Esophagus (tissue), 2 donors: ENCODE data around the gene SLC24A2. TPM values are rescaled to one million over a fixed set of nuclear protein-coding genes. Genes with fewer than 3 reads are reported as not detected.

Experiments
- H3K27ac ChIP-seq, 2 donors: one replicate each; pipeline ENCODE4 v1.5.1; 2013; ENCODE audit warnings: low read depth in 2 of 2, mild to moderate bottlenecking in 2 of 2, inconsistent platforms in 1 of 2, low read length in 1 of 2, moderate library complexity in 1 of 2
- H3K27me3 ChIP-seq, 2 donors: one replicate each; pipeline ENCODE4 v1.6.1; 2013; ENCODE audit warnings: low read length in 2 of 2, control low read depth in 1 of 2, mild to moderate bottlenecking in 1 of 2; ENCODE audit not compliant: insufficient read depth in 2 of 2, control insufficient read depth in 1 of 2
- H3K36me3 ChIP-seq, 2 donors: one replicate each; pipeline ENCODE4 v1.6.1; 2013; ENCODE audit warnings: low read length in 1 of 2; ENCODE audit not compliant: control insufficient read depth in 2 of 2, insufficient read depth in 2 of 2
- H3K4me1 ChIP-seq, 2 donors: one replicate each; pipeline ENCODE4 v1.6.1; 2013; ENCODE audit warnings: low read length in 1 of 2; ENCODE audit not compliant: control insufficient read depth in 2 of 2, insufficient read depth in 2 of 2
- H3K4me3 ChIP-seq, 2 donors: one replicate each; pipeline ENCODE4 v1.5.1; 2013; ENCODE audit warnings: low read length in 2 of 2, mild to moderate bottlenecking in 2 of 2, low read depth in 1 of 2, moderate library complexity in 1 of 2
- H3K9me3 ChIP-seq, 2 donors: one replicate each; pipeline ENCODE4 v1.6.1; 2013; ENCODE audit warnings: mild to moderate bottlenecking in 2 of 2, low read depth in 1 of 2, low read length in 1 of 2, moderate library complexity in 1 of 2; ENCODE audit not compliant: control insufficient read depth in 2 of 2, insufficient read depth in 1 of 2
- WGBS, 2 donors: extraction: QIAGEN DNeasy Blood & Tissue Kit; methylation state at CpG; one replicate each; pipeline ENCODE4 v1.1.7; 2013; 5-methylcytosine and 5-hydroxymethylcytosine counted together
- polyA plus RNA-seq, 2 donors: library from polyadenylated mRNA; stranded (reverse); fragments of 200-250 nt; gene quantifications; one replicate each; pipeline ENCODE4 v1.2.3, GENCODE V29; 2013
- donor health status: healthy with polysubstance abuse.
- donor health status: Bipolar disorder and iron deficiency.

SLC24A2 gene
- polyA plus RNA-seq, 2 donors: not detected

DNA sequence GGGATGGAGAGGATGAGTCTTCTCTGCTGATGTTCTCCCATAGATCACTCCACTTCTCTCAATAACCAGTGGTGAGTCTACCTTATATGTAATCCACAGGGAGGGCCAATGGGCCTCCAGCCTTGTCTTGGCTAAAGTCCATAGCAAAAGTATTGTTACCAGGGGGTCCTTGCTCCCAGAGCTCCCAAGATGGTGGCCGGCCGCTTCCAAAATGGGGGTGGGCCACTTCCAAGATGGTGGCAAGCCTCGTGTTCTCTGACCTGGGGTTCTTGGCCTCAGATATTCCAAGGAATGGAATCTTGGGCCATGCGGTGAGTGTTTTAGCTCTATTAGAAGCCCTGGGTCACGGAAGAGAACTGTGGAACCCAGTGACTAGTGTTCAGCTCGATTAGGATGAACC is 12.0 kb upstream of the SLC24A2 start:
- WGBS, 2 donors: 81% methylated on average over 6 of the region's 6 CpGs
- Histone ChIP-seq H3K9me3 (no peaks in the 10 kb centered on the region), H3K4me1 (no peaks in the 10 kb centered on the region), H3K36me3 (no peaks in the 10 kb centered on the region), H3K27ac (no peak overlapping the region), H3K27me3 (no peaks in the 10 kb centered on the region), H3K4me3 (no peak overlapping the region)

DNA sequence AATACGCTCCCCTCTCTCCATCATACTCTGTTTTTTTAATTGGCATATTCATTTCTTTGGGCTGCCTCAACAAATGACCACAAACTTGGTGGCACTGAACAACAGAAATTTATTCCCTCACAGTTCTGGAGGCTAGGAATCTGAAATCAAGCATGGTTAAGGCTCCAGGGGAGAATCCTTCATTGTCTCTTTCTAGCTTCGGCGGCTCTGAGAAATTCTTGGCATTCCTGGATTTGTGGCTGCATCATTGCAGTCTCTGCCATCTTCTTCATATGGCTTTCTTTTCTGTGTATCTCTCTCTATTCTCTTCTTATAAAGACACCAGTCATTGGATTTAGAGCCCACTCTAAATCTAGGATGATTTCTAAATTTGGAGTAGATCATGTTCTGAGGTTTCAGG is 10.9 kb upstream of the SLC24A2 start:
- Histone ChIP-seq H3K36me3 (no peaks in the 10 kb centered on the region), H3K27ac (no peak overlapping the region), H3K27me3 (no peaks in the 10 kb centered on the region), H3K4me1 (no peaks in the 10 kb centered on the region), H3K9me3 (no peaks in the 10 kb centered on the region), H3K4me3 (no peak overlapping the region)
- 33 to 39% methylated on average over 3 of the region's 3 CpGs for WGBS, 2 donors

DNA sequence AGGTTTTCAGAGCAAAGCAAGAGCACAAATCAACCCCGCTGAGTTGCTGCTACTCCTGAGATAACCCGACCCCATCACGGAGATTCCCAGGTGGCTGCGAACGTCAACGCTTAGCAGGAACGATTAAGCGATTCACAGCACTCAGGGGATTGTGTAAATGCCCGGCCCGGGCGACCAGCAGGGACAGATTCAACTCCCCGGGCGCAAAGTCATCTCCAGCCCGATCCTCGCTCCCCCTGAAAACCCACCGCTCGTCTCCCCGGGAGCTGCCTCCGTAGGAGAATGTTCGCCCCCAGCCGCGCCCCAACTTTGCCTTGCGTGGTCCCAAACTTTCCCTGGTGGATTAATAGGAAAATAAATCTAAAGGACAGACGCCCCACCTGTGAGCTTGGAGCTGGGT is 685 bp downstream of the SLC24A2 start:
- no peaks in the 10 kb centered on the region for H3K9me3 ChIP-seq
- H3K27ac ChIP-seq: no peak overlapping the region
- WGBS, 2 donors: 5 to 9% methylated on average over 24 of the region's 24 CpGs
- no peak overlapping the region for H3K4me3 ChIP-seq
- no peaks in the 10 kb centered on the region for H3K4me1 ChIP-seq
- H3K36me3 ChIP-seq: no peaks in the 10 kb centered on the region
- peaks cover 5 to 12% of the 10 kb centered on the region in 2 donors for H3K27me3 ChIP-seq

DNA sequence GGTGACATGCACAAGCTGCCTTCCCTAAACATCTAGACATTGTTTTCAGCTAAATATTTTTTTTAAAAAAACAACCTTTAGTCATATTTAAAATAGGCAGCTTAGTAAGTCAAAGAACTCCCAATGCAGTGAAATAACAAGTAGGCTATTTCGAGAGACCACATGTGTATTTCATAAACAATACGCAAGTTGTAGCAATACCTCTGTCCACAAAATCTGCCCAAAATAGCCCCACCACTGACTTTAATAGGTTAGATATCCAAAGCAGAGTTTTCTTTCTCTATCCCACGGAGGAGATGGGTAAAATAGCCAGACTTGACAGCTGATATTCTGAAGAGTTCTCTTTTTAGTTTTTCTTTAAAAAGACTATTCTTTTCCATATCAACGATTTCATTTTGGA is 1.2 kb downstream of the SLC24A2 start:
- no peaks in the 10 kb centered on the region for H3K4me1 ChIP-seq
- H3K9me3 ChIP-seq: no peaks in the 10 kb centered on the region
- H3K4me3 ChIP-seq: no peak overlapping the region
- no peaks in the 10 kb centered on the region for H3K36me3 ChIP-seq
- WGBS, 2 donors: 21 to 23% methylated on average over 4 of the region's 4 CpGs
- H3K27me3 ChIP-seq: peaks cover 5 to 12% of the 10 kb centered on the region in 2 donors
- H3K27ac ChIP-seq: no peak overlapping the region

DNA sequence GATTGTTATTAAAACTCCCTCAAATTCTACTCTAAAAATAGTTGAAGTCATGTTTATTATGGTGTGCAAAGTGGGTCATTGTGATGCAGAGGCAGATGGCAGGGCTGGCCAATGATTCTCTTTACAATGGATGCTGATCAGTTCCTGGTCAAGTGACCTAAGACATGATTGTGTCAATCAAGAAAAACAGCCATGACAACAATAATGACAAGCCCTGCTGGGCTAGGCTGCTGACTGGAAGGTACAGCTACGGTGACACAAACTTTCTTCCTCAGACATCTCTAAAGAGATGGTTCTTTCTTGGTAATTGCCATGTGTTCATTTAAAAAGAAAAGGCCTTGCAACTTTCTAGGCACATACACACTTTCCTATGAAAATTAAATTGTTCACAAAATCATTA is 3.6 kb downstream of the SLC24A2 start:
- Histone ChIP-seq H3K4me3 (no peak overlapping the region), H3K9me3 (no peaks in the 10 kb centered on the region), H3K27ac (no peak overlapping the region), H3K27me3 (peaks cover 5 to 12% of the 10 kb centered on the region in 2 donors), H3K36me3 (no peaks in the 10 kb centered on the region), H3K4me1 (no peaks in the 10 kb centered on the region)
- 80 to 87% methylated on average over 1 of the region's 1 CpG for WGBS, 2 donors

DNA sequence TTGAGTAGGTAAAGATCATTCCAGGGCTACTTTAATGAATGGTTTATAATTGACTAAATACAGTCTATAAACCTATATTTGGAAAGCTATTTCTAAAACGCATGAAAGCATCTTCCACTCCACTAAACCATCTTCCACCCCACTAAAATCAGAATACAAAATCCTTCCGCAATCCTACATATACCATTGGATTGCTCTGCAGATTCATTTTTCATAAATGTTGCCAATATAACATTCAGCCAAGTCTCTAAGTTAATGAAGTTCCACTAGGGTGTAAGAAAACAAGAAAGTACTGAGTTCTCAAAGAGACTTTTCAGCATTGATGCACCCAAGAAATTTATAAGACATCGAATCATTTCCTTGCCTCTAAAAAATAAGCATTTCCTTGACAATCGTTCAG is 4.7 kb downstream of the SLC24A2 start:
- H3K4me3 ChIP-seq: no peak overlapping the region
- no peak overlapping the region for H3K27ac ChIP-seq
- peaks cover 3 to 10% of the 10 kb centered on the region in 2 donors for H3K27me3 ChIP-seq
- H3K36me3 ChIP-seq: no peaks in the 10 kb centered on the region
- no peaks in the 10 kb centered on the region for H3K9me3 ChIP-seq
- WGBS, 2 donors: 81 to 85% methylated on average over 4 of the region's 4 CpGs
- H3K4me1 ChIP-seq: no peaks in the 10 kb centered on the region

DNA sequence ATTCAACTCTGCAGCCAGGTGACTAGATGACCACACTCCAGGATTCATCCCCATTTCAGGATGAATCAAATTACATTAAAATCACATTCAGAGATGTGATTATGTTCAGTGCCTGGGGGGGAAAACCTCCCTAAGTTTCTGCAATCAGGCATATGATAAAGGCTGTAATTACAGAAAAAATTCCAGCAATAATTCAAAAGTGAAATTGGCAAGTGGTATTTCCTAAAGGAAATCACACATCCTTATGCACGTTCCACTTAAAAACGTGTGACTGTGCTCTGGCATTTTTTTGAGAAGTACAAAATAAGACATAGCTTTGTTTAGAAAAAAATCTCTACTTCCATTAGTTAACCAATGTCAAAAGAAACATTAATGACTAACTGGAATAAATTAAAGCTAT is 5.3 kb downstream of the SLC24A2 start:
- WGBS, 2 donors: 53 to 59% methylated on average over 2 of the region's 2 CpGs
- peaks cover 3 to 5% of the 10 kb centered on the region in 2 donors for H3K27me3 ChIP-seq
- H3K4me3 ChIP-seq: no peak overlapping the region
- no peaks in the 10 kb centered on the region for H3K9me3 ChIP-seq
- no peaks in the 10 kb centered on the region for H3K36me3 ChIP-seq
- no peaks in the 10 kb centered on the region for H3K4me1 ChIP-seq
- H3K27ac ChIP-seq: no peak overlapping the region

DNA sequence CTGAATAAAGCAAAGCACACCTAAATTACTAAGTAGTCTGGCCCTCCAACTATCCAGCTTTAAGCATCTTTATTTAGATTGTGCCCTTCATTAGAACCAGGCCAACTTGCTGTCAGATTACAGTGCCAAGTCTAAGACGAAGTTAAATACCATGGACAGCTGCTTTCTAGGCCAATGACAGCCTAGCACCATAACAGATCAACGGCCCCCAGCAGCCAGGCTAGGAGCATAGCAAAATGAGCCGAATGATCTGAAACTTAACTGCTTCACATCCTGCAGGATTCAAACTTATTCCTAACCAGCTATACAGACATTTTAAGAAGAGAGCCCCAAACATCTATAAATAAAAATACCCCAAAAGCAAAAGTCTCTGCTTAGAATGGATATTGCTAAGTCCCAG is 6.8 kb downstream of the SLC24A2 start:
- H3K27ac ChIP-seq: no peak overlapping the region
- 8% methylated on average over 3 of the region's 3 CpGs for WGBS, 2 donors
- H3K36me3 ChIP-seq: no peaks in the 10 kb centered on the region
- H3K9me3 ChIP-seq: no peaks in the 10 kb centered on the region
- no peak overlapping the region for H3K4me3 ChIP-seq
- H3K27me3 ChIP-seq: peaks cover 0 to 3% of the 10 kb centered on the region in 2 donors
- H3K4me1 ChIP-seq: no peaks in the 10 kb centered on the region

DNA sequence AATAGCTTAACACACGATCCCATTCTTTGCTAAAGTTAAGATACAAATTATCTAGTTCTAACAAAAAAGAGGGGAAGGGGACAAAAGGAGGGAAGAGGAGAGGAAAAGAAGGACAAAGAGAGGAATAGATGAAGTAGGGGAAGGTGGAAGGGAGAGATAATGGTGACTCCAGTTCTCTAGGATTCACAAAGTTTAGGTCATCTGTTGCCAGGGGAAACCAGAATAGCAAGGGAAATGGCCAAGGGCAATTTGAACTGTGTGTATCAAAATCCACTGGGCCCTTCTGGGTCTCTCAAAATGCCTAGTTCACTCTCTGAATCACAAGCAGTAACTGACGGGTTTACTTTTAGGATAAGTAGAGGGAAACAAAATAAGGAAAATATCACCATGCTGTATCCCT is 7.6 kb downstream of the SLC24A2 start:
- Histone ChIP-seq H3K4me3 (no peak overlapping the region), H3K27me3 (no peaks in the 10 kb centered on the region), H3K27ac (no peak overlapping the region), H3K4me1 (no peaks in the 10 kb centered on the region), H3K9me3 (no peaks in the 10 kb centered on the region), H3K36me3 (no peaks in the 10 kb centered on the region)
- 52 to 70% methylated on average over 2 of the region's 2 CpGs for WGBS, 2 donors

DNA sequence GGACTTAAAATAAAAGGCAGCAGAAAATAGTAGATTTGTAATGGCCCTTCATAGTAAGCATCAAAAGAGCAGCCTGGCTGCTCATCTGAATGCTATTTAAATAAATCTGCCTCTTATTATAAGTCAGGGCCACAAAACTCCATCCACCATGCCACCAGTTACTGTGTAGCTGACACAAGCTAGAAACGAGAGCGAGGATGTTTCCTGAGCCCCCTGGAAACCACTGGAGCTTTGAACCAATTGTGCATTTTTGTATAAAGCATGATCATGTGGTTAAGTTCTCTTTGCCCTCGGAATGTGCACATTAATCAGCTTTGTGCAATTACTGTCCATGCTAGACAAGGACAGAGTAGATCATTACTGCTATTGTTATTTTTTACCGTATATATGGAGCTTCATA is 17.4 kb downstream of the SLC24A2 start:
- WGBS, 2 donors: 59 to 68% methylated on average over 4 of the region's 4 CpGs

More for the DNA sequence above, 17.4 kb downstream of the SLC24A2 start:
- Histone ChIP-seq H3K36me3 (no peaks in the 10 kb centered on the region), H3K27me3 (no peaks in the 10 kb centered on the region), H3K4me3 (no peak overlapping the region), H3K27ac (no peak overlapping the region), H3K9me3 (peaks cover 2 to 4% of the 10 kb centered on the region in 2 donors), H3K4me1 (no peaks in the 10 kb centered on the region)
